Measurements from ENCODE around the gene MAP2.
A peak's percentile ranks its signal among the peaks of the same experiment; 100 is the strongest.

The MAP2 gene

GRCh38 chr2:209423562-209424198 lies at the start of gene MAP2:
Gene MAP2 (plus strand): TSS chr2:209424047. CDS start chr2:209653171, 229,124 bp downstream.
- DNase-seq (ENCODE audit: low read depth, low spot score): peak; percentile 14

GRCh38 chr2:209376686-209377085 lies 47.2 kb upstream of the MAP2 start:
- no peak for DNase-seq (ENCODE audit: low read depth, low spot score)

- no peak for DNase-seq (ENCODE audit: low read depth, low spot score)
These were observed 43.6 kb upstream of the MAP2 start for GRCh38 chr2:209380293-209380692.

GRCh38 chr2:209381091-209381490 lies 42.8 kb upstream of the MAP2 start:
- DNase-seq (ENCODE audit: low read depth, low spot score): no peak

- DNase-seq (ENCODE audit: low read depth, low spot score): no peak
These were observed 41.1 kb upstream of the MAP2 start for GRCh38 chr2:209382775-209383174.

GRCh38 chr2:209383212-209383611 lies 40.6 kb upstream of the MAP2 start:
- DNase-seq (ENCODE audit: low read depth, low spot score): no peak

- no peak for DNase-seq (ENCODE audit: low read depth, low spot score)
These were observed 36.5 kb upstream of the MAP2 start for GRCh38 chr2:209387389-209387788.

GRCh38 chr2:209388446-209389037 lies 35.3 kb upstream of the MAP2 start:
- no peak for DNase-seq (ENCODE audit: low read depth, low spot score)

GRCh38 chr2:209389171-209389618 lies 34.7 kb upstream of the MAP2 start:
- DNase-seq (ENCODE audit: low read depth, low spot score): no peak

GRCh38 chr2:209390839-209391238 lies 33.0 kb upstream of the MAP2 start:
- no peak for DNase-seq (ENCODE audit: low read depth, low spot score)

GRCh38 chr2:209391776-209392401 lies 32.0 kb upstream of the MAP2 start:
- no peak for DNase-seq (ENCODE audit: low read depth, low spot score)

GRCh38 chr2:209395229-209395628 lies 28.6 kb upstream of the MAP2 start:
- no peak for DNase-seq (ENCODE audit: low read depth, low spot score)

GRCh38 chr2:209395652-209396051 lies 28.2 kb upstream of the MAP2 start:
- DNase-seq (ENCODE audit: low read depth, low spot score): no peak

GRCh38 chr2:209398463-209398862 lies 25.4 kb upstream of the MAP2 start:
- DNase-seq (ENCODE audit: low read depth, low spot score): no peak

- no peak for DNase-seq (ENCODE audit: low read depth, low spot score)
These were observed 22.1 kb upstream of the MAP2 start for GRCh38 chr2:209401788-209402187.

GRCh38 chr2:209411296-209411695 lies 12.6 kb upstream of the MAP2 start:
- DNase-seq (ENCODE audit: low read depth, low spot score): no peak

GRCh38 chr2:209411718-209412117 lies 12.1 kb upstream of the MAP2 start:
- DNase-seq (ENCODE audit: low read depth, low spot score): no peak

- no peak for DNase-seq (ENCODE audit: low read depth, low spot score)
These were observed 10.4 kb upstream of the MAP2 start for GRCh38 chr2:209413311-209414014.

- no peak for DNase-seq (ENCODE audit: low read depth, low spot score)
These were observed 6.9 kb upstream of the MAP2 start for GRCh38 chr2:209416913-209417312.

GRCh38 chr2:209422191-209422754 lies 1.6 kb upstream of the MAP2 start:
- no peak for DNase-seq (ENCODE audit: low read depth, low spot score)

- no peak for DNase-seq (ENCODE audit: low read depth, low spot score)
These were observed 403 bp downstream of the MAP2 start for GRCh38 chr2:209424199-209424701.

Measured in activated naive CD8-positive, alpha-beta T cell treated with anti-CD3 and anti-CD28 coated beads, Interleukin-2, amount 50 U/mL, for 16 hours (primary cell).